Activated T-cell treated with anti-CD3 and anti-CD28 coated beads for 48 hours (primary cell): ENCODE measurements around the gene TTLL11.
A peak's percentile ranks its signal among the peaks of the same experiment; 100 is the strongest.

Experiments
- DNase-seq: peaks from one replicate; pipeline ENCODE4 v3.0.0-alpha.2; 2020; ENCODE audit warnings: low read depth

Gene TTLL11

GRCh38 chr9:121852651-121853616, 240.2 kb downstream of the TTLL11 start:
- DNase-seq, result no peak

GRCh38 chr9:121852241-121852640, 240.9 kb downstream of the TTLL11 start:
- no peak for DNase-seq

DNA sequence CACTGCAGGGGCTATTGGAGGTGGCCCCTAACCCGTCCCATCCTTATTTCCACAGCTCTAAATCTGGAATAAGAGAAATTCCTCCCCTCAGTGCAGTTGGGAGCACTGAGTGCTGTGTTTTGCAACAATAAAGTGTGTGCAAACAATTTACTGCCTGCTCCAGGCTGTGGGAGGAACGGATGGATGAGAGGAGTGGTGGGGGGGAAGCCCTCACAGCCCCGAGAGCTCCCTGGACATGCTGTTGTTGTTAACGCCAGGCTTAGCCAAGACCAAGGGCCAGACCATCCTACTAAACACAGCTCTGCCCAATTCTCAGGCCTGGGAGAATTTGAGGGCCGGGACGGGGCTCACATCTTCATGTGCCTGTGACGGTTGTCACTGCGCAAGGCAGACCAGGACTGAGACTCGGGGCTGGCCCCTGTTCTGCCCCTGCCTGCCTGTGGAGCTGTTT, 241.4 kb downstream of the TTLL11 start:
- DNase-seq, result no peak

DNA sequence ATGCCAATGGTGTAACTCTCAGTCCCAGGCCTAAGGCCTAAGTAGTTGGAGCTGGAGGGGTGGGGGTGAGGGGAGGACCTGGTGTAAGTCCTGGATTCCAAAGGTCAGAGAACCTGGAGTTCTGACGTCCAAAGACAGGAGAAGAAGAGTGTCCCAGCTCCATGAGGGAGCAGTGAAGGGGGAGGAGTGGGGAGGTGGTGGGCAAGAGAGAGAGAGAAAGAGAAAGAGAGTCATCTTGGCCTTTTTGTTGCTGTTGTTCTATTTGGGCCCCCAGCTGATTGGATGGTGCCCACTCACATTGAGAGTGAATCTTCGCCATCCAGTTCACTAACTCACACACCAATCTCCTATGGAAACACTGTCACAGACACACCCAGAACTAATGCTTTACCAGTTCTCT, 242.7 kb downstream of the TTLL11 start:
- DNase-seq, result no peak

DNA sequence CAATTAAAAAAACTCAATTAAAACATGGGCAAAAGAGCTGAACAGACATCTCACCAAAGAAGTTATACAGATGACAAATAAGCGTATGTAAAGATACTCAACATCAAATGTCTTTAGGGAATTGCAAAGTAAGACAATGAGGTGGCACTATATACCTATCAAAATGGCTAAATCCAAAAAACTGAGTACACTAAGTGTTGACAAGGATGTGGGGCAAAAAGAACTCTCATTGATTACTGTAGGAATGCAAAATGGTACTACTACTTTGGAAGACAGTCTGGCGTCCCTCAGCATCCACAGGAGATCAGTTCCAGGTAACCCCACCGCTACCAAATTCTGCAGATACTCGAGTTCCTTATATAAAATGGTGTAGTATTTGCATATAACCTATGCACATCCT, 243.6 kb downstream of the TTLL11 start:
- no peak for DNase-seq

DNA sequence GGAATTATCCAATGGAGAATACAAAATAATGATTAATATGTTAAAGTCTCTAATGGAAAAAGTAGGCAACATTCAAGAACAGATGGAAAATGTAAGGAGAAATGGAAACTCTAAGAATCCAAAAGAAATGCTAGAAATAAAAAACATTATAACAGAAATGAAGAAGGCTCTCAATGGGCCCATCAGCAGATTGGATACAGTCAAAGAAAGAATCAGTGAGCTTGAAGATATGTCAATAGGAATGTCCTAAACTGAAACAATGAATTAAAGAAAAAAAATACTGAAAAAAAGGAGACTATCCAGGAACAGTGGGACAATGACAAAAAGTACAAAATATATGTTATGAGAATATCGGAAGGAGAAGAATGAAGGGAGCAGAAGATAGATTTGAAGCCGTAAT, 248.5 kb downstream of the TTLL11 start:
- no peak for DNase-seq

DNA sequence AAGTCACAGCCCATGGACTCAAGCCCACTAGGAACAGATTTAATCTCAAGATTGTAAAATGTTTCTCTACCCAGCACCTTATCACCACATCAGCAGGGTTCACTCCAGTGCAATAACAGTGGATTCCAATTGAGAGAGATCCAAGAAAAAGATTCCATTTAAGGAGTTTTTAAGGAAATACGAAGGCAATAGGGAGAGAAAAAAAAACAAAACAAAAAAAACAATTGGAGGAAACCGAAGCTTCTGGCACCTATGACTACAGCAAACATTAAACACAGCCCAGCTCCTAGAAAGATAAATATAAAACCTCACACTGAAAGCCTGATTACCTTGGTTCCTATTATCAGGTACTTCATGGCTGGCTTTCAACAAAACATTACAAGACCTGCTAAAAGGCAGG, 249.0 kb downstream of the TTLL11 start:
- no peak for DNase-seq

- no peak for DNase-seq
Observed at GRCh38 chr9:121842612-121842978, 250.5 kb downstream of the TTLL11 start.

- DNase-seq, result no peak
Observed at GRCh38 chr9:121841771-121842611, 251.1 kb downstream of the TTLL11 start.

- DNase-seq, result peak; percentile 22
Observed at GRCh38 chr9:121840838-121841760, 252.0 kb downstream of the TTLL11 start.

DNA sequence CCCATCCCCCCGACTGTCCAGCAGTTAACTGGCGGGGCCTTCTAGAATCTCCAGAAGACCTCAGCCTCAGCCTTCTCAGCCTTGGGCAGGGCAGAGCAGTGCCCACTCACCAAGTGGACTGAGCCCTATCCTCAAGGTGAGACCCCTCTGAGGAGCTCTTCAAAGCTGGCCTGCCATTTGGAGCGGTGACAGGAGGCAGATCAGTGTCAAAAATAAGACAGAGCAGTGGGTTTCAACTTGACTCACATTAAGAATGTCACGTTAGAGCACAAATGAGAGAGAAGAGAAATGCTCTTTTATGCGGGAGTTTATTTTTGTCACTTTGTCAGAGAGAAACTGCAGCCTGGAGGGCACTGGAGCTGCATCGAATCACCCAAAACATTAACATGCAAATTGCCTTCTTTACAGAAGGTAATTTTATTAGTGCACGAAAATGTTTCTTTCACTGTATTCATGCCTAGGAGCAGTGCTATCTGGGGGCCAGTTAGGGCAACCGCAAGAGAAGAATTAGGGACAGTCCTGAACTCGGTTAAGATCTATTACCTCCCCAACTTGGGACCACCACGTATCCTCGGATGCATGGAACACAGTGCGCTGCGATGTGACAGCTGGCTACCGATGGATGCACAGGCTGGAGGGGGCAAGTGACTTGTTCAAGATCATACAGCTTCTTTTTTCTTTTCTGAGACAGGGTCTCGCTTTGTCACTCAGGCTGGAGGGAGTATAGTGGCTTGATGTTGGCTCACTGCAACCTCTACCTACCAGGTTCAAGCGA, 253.2 kb downstream of the TTLL11 start:
- no peak for DNase-seq

DNA sequence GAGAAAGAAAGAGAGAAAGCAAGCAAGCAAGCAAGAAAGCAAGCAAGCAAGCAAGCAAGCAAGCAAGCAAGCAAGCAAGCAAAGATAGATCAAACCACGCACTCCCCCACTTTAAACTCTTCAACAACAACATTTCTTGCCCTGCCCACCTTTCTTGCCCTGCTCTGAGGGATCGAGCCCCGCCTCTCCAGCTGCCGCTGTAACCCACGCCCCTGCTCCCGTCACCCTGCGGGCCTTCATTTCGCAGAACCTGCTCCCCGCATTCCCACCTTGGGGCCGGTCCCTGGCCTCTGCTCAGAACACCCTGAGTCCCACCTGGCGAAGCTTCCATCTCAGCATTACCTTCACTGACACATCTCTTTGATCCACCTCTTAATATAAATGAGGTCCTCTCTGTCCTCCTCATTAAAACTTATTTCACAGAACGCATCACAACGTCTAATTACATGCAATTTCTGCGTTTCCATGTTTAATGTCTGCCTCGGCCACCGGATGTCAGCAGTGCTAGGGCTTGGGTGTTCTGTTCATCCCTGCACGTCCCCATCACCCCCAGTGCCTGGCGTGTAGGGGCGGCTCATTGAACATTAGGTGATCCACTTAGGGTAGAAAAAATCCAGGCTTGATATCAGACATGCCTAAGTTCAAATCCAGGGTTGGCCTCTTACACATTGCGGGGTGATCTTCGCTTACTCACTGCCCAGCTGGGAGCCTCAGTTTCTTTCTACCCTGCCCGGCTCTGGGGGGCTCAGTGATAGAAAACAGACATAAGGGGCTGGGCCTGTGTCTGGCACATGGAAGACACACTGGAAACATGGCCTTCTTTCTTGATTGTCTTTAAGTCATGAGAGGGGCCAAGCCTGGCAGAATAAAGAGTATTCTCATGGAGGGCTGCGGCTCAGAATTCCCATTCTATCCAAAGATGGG, 254.1 kb downstream of the TTLL11 start:
- DNase-seq, result no peak

- DNase-seq, result no peak
Observed at GRCh38 chr9:121837113-121837961, 255.8 kb downstream of the TTLL11 start.

- no peak for DNase-seq
Observed at GRCh38 chr9:121836366-121836885, 256.7 kb downstream of the TTLL11 start.

- no peak for DNase-seq
Observed at GRCh38 chr9:121835587-121836365, 257.3 kb downstream of the TTLL11 start.

DNA sequence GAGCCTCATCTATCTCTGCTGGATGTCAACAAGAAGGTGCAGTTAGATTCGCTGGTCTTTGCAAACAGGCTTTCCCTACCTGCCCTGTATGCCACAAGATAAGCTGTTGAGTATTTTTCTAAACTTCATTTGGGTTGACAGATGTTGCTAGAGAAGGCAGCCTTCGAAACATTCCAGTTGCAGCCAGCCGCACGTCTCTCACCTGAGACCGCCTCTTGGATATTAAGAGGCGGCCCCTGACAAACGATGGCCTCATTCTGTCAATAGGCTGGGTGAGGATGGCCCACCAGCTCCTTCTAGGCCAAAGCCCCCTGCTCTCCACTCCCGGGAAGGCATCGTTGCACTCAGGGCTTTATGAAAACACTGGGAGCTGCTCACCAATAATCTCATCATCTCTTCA, 260.0 kb downstream of the TTLL11 start:
- no peak for DNase-seq

GRCh38 chr9:121831869-121832268, 261.2 kb downstream of the TTLL11 start:
- DNase-seq, result no peak
